ENCODE measurements around the gene P3H1. TPM values are rescaled to one million over a fixed set of nuclear protein-coding genes. Genes with fewer than 3 reads are reported as not detected.
"Not testable (repeated sequence)": the region's sequence is repeated elsewhere in the genome, so short reads cannot be mapped to it uniquely, and the experiment has no call there.

Gene P3H1
- total RNA-seq, 1 donor from 2014 or later, result 8.6 TPM

DNA sequence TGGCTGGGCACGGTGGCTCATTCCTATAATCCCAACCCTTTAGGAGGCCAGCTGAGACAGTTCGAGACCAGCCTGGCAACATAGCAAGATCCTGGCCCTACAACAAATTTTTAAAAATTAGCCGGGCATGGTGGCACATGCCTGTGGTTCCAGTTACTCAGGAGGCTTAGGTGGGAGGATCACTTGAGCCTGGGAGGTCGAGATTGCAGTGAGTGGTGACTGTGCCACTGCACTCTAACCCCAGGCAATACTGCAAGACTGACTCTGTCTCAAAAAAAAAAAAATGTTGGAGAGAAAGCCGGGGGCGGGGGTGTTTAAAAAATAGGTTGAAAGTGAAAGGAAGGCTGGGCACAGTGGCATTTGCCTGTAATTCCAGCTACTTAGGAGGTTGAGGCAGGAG is 43.3 kb downstream of the P3H1 start:
- DNase-seq, result no peak
- TF ChIP-seq, protein P1, sequence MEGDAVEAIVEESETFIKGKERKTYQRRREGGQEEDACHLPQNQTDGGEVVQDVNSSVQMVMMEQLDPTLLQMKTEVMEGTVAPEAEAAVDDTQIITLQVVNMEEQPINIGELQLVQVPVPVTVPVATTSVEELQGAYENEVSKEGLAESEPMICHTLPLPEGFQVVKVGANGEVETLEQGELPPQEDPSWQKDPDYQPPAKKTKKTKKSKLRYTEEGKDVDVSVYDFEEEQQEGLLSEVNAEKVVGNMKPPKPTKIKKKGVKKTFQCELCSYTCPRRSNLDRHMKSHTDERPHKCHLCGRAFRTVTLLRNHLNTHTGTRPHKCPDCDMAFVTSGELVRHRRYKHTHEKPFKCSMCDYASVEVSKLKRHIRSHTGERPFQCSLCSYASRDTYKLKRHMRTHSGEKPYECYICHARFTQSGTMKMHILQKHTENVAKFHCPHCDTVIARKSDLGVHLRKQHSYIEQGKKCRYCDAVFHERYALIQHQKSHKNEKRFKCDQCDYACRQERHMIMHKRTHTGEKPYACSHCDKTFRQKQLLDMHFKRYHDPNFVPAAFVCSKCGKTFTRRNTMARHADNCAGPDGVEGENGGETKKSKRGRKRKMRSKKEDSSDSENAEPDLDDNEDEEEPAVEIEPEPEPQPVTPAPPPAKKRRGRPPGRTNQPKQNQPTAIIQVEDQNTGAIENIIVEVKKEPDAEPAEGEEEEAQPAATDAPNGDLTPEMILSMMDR (IDR thresholded peaks at IDR 0.05; ENCODE audit: borderline replicate concordance), result no peak
- intact Hi-C loops (cut with micrococcal nuclease), result no loop called here
- H3K27ac ChIP-seq (replicated peaks), result no peak overlapping the region
- H3K4me1 ChIP-seq, result no peaks in the 10 kb centered on the region
- H3K36me3 ChIP-seq, result no peaks in the 10 kb centered on the region
- H3K27me3 ChIP-seq (ENCODE audit: low read depth), result no peaks in the 10 kb centered on the region
- no peaks in the 10 kb centered on the region for H3K9me3 ChIP-seq (replicated peaks)
- no peak overlapping the region for H3K4me3 ChIP-seq

DNA sequence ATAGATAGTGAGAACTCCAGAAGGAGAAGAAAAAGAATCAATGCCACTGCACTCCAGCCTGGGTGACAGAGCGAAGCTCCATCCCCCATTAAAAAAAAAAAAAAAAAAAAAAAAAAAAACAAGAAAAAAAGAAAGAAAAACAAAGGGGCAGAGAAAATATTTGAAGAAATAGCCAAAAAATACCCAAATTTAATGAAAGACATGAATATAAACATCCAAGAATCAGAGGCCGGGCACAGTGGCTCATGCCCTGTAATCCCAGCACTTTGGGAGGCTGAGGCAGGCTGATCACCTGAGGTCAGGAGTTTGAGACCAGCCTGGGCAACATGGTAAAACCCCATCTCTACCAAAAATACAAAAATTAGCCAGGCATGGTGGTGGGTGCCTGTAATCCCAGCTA is 44.4 kb downstream of the P3H1 start:
- H3K4me1 ChIP-seq; intact Hi-C loops (cut with micrococcal nuclease); DNase-seq; H3K27me3 ChIP-seq (ENCODE audit: low read depth); H3K9me3 ChIP-seq (replicated peaks); H3K27ac ChIP-seq (replicated peaks); H3K4me3 ChIP-seq; H3K36me3 ChIP-seq: not testable (repeated sequence)

- no peak for DNase-seq
- Histone ChIP-seq H3K27me3 (ENCODE audit: low read depth) (no peaks in the 10 kb centered on the region), H3K9me3 (replicated peaks) (no peaks in the 10 kb centered on the region), H3K4me1 (no peaks in the 10 kb centered on the region), H3K36me3 (no peaks in the 10 kb centered on the region), H3K4me3 (no peak overlapping the region), H3K27ac (replicated peaks) (no peak overlapping the region)
- intact Hi-C loops (cut with micrococcal nuclease), result no loop called here
- TF ChIP-seq, protein P1 (IDR thresholded peaks at IDR 0.05; ENCODE audit: borderline replicate concordance), result no peak
These were observed 44.9 kb downstream of the P3H1 start for GRCh38 chr1:42721926-42722325.

DNA sequence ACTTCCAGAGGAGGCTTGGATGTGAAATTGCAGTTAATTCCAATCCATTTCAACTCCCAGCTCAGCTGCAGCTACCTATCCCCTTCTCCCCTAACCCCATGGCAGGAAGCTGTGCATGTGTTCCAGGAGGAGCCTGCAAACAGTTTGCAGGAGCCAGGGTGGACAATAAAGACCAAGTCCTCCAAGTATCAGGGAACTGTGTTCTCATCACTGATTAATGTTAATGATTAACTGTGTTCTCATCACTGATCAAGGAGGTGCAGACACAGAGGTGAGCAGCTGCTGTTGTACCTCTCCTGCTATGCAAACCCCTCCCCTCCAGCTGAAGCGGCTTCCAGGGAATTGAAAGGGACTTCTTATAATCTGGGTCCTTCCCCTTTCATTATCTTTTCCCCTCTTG is 46.0 kb downstream of the P3H1 start:
- no peak for DNase-seq
- no peaks in the 10 kb centered on the region for H3K4me1 ChIP-seq
- H3K9me3 ChIP-seq (replicated peaks), result no peaks in the 10 kb centered on the region
- H3K4me3 ChIP-seq, result no peak overlapping the region
- intact Hi-C loops (cut with micrococcal nuclease), result no loop called here
- no peak overlapping the region for H3K27ac ChIP-seq (replicated peaks)
- TF ChIP-seq, protein P1 (IDR thresholded peaks at IDR 0.05; ENCODE audit: borderline replicate concordance), result no peak
- no peaks in the 10 kb centered on the region for H3K36me3 ChIP-seq
- H3K27me3 ChIP-seq (ENCODE audit: low read depth), result no peaks in the 10 kb centered on the region

DNA sequence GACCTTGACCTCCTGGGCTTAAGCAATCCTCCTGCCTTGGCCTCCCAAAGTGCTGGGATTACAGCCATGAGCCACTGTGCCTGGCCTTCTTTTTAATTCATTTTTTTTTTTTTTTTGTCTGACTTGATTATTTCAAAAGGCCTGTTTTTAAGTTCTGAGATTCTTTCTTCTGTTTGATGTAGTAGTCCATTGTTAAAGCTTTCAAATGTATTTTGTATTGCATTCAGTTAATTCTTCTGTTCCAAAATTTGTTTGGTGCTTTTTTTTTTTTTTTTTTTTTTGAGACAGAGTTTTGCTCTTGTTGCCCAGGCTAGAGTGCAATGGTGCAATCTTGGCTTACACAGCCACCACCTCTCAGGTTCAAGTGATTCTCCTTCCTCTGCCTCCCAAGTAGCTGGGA is 52.4 kb downstream of the P3H1 start:
- Histone ChIP-seq H3K36me3 (peaks cover 50% of the 10 kb centered on the region), H3K9me3 (replicated peaks) (peaks cover 29% of the 10 kb centered on the region)
- H3K4me3 ChIP-seq; intact Hi-C loops (cut with micrococcal nuclease); H3K27ac ChIP-seq (replicated peaks); H3K27me3 ChIP-seq (ENCODE audit: low read depth); H3K4me1 ChIP-seq; DNase-seq: not testable (repeated sequence)

DNA sequence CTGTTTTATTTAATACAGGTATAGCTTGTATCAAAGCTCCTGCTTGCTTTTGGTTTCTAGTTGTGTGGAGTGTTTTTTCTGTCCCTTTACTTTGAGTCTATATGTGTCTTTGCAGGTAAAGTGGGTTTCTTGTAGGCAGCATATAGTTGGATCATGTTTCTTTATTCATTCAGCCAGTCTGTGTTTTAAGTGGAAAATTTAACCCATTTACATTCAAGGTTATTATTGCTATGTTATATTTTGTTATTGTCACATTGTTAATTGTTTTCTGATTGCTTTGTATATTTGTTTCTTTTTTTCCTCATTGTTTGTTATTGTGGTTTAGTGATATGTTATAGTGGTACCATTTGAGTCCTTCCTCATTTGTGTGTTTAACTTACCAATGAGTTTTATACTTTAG is 53.5 kb downstream of the P3H1 start:
- DNase-seq, result no peak
- H3K27me3 ChIP-seq (ENCODE audit: low read depth), result no peaks in the 10 kb centered on the region
- no peak overlapping the region for H3K27ac ChIP-seq (replicated peaks)
- intact Hi-C loops (cut with micrococcal nuclease), result no loop called here
- peaks cover 29% of the 10 kb centered on the region for H3K9me3 ChIP-seq (replicated peaks)
- H3K4me3 ChIP-seq, result no peak overlapping the region
- H3K36me3 ChIP-seq, result peaks cover 53% of the 10 kb centered on the region
- TF ChIP-seq, protein P1 (IDR thresholded peaks at IDR 0.05; ENCODE audit: borderline replicate concordance), result no peak
- H3K4me1 ChIP-seq, result no peaks in the 10 kb centered on the region

DNA sequence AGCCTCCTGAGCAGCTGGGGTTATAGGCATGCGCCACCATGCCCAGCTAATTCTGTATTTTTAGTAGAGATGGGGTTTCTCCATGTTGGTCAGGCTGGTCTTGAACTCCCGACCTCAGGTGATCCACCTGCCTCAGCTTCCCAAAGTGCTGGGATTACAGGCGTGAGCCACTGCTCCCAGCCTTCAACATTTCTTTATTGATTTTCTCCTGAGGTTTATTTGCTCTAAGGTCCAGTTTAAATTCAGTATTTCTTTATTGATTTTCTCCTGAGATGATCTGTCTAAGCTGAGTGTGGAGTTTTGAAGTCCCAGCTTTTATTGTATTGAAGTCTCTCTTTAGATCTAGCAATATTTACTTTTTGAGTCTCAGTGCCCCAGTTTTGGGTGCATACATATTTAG is 54.0 kb downstream of the P3H1 start:
- DNase-seq; intact Hi-C loops (cut with micrococcal nuclease); H3K4me1 ChIP-seq; H3K27ac ChIP-seq (replicated peaks); H3K27me3 ChIP-seq (ENCODE audit: low read depth); H3K4me3 ChIP-seq: not testable (repeated sequence)
- Histone ChIP-seq H3K9me3 (replicated peaks) (peaks cover 29% of the 10 kb centered on the region), H3K36me3 (peaks cover 54% of the 10 kb centered on the region)

Data from left ventricle myocardium inferior (tissue), 1 donor.